Activated naive CD4-positive, alpha-beta T cell treated with anti-CD3 and anti-CD28 coated beads, Interleukin-2, amount 50 U/mL, for 24 hours (primary cell): ENCODE measurements around the gene CMIP.

ENCODE experiments used
- H3K27ac Mint-ChIP-seq: one replicate; pipeline ENCODE4 v1.8.0; 2021; ENCODE audit warnings: mild to moderate bottlenecking, mixed read lengths
- H3K27me3 Mint-ChIP-seq: one replicate; pipeline ENCODE4 v1.8.0; 2021; ENCODE audit warnings: mixed read lengths
- H3K36me3 Mint-ChIP-seq: one replicate; pipeline ENCODE4 v1.8.0; 2021; ENCODE audit warnings: mixed read lengths
- H3K4me1 Mint-ChIP-seq: one replicate; pipeline ENCODE4 v1.8.0; 2021; ENCODE audit warnings: mixed read lengths
- H3K4me3 Mint-ChIP-seq: one replicate; pipeline ENCODE4 v1.8.0; 2021; ENCODE audit warnings: mild to moderate bottlenecking, mixed read lengths
- H3K9me3 Mint-ChIP-seq: one replicate; pipeline ENCODE4 v1.8.0; 2021; ENCODE audit warnings: mixed read lengths

Gene CMIP

DNA sequence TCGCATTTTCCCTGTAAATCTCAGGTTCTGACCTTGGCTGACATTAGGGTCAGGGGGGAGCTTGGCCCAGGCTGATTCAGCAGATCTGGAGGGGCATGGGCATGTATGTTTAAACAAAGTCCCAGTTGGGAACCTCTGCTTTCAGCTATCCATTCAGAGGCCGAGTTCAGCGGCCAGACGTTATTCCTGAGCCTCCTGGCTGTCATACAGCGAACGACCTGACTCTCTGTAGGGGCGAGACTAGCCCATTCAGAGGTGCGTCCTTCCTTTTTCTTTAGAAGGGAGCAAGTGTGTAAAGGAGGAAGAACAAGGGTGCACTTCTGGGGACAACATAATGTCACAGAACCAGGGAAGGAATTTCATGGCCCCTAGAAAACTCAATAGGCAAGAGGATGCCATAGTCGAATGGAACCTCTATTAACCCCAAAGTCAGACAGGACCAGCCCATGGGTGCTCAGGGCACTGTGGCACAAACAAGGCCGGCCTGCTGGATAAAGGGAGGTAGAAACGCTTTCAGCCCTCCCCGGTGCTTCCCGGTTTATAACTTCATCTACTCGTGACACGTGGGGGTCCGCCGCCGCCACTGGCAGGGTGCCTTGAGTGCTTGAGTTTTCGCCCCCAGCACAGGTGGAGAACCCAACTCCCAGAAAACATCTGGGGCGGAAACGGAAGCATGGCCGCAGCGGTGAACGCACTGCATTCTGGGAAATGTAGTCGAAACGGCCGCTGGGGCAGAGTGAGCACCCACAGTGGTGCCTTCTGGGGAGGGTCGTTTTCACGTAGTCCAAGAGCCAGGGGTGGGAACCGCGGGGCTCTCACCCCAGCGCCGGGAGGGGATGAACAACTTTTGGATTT, 301.3 kb downstream of the CMIP start:
- peak overlapping the region; percentile 83 for H3K4me3 Mint-ChIP-seq

DNA sequence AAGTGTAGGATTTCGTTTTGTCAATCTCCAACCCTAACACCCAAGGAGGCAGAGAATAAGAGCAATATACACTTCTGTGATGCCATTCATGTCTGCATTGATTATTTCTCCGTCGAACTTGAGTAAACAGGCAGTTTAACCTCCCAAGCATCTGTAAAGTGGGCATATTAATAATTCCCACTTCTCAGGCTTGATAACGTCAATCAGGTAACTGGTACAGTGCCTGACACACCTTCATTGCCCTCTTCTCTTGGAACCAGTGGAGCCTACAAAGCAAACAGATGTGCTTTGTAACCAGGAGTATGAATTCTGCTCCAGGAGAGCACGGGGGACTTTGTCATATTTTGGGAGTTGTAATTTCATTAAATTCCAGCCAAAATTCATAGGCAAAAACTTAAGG, 302.0 kb downstream of the CMIP start:
- no peaks in the 10 kb centered on the region for H3K9me3 Mint-ChIP-seq
- H3K4me1 Mint-ChIP-seq: peaks cover 10% of the 10 kb centered on the region
- no peak overlapping the region for H3K27ac Mint-ChIP-seq
- H3K36me3 Mint-ChIP-seq: no peaks in the 10 kb centered on the region
- H3K27me3 Mint-ChIP-seq: no peaks in the 10 kb centered on the region
- peak overlapping the region; percentile 83 for H3K4me3 Mint-ChIP-seq

More for the DNA sequence above, 301.3 kb downstream of the CMIP start:
- Mint-ChIP-seq H3K27ac (peak overlapping the region; percentile 89), H3K36me3 (no peaks in the 10 kb centered on the region), H3K27me3 (no peaks in the 10 kb centered on the region), H3K4me1 (peaks cover 10% of the 10 kb centered on the region), H3K9me3 (no peaks in the 10 kb centered on the region)

DNA sequence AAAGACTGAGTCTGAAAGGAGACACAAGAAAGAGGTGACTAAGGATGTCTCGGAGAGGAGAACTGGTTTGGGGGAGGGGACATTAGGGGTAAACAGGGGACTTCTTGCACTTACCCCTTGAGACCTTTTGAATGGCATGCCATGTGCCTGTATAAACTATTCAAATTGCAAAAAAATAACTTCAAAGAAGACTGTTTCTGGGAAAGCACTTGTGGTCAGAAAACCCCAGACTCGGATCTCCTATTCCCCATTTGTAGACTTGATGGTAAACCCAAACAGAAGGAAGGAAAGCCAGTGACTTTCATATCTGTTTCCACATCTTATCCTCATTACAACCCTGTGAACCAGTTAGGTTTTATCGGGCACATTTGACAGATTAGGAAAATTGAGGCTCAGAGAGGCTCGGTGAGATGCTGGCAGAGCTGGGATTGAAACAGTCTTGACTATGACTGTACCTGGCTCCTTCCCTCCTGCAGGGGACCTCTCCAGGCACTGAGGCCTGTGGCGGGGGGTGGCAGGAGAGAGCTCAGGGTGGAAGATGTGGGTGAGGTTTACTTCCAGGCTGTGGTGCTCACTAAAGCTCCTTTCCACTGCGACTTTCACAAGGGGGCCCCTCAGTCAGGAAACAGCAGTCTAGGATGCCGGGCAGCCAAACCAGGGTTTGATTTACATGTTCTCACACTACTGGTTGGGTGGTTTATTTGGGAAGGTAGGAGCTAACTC, 304.0 kb downstream of the CMIP start:
- no peak overlapping the region for H3K27ac Mint-ChIP-seq
- no peaks in the 10 kb centered on the region for H3K27me3 Mint-ChIP-seq
- H3K9me3 Mint-ChIP-seq: no peaks in the 10 kb centered on the region
- H3K4me1 Mint-ChIP-seq: peaks cover 10% of the 10 kb centered on the region
- H3K4me3 Mint-ChIP-seq: no peak overlapping the region
- no peaks in the 10 kb centered on the region for H3K36me3 Mint-ChIP-seq

DNA sequence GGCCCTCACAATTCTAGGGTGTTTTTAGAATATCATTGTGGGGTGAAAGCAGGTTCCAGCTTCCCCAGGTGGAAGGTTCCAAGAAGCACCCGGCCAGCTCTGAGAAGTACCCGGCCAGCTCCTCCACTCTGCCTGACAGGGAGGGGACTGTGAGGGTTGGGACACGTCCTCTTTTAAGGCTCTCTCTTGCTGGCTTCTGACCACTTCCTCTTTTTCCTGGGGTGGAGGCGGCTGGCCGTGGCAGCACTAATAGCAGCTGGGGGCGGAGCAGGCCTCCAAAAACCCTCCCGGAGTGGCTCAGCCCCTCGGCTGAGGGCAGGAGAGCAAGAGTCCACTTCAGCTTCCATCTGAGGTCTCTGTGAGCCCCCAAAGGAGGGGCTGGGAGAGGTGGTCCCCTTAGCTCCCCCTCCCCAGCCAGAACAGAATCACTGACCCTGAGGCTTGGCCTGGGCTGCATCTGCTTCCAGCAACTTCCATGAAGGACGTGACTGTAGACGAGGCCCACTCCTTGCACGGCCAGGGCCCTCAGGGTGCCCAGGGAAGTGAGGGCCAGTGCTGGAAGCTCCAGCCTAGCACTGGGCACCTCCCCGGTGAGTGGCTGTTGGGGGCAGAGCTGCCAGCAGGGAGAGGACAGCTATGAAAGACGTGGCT, 307.7 kb downstream of the CMIP start:
- H3K4me3 Mint-ChIP-seq: no peak overlapping the region
- no peaks in the 10 kb centered on the region for H3K9me3 Mint-ChIP-seq
- no peaks in the 10 kb centered on the region for H3K36me3 Mint-ChIP-seq
- H3K4me1 Mint-ChIP-seq: no peaks in the 10 kb centered on the region
- no peaks in the 10 kb centered on the region for H3K27me3 Mint-ChIP-seq
- no peak overlapping the region for H3K27ac Mint-ChIP-seq

DNA sequence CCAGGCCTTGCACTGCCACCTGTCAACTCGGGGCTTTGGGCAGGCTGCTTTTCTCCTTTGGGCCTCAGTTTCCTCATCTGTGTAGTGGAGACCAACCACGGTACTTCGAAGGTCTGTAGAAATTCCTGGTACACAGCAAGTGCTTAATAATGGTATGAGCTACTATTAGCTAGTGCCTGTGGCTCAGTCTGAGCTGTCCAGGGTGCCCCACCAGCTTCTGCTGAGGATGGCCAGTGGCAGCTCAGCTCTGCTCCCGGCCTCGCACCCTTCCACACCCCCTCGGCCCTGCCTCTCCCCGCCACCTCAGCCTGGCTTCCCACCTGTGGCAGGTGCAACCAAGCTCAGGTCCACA, 308.2 kb downstream of the CMIP start:
- Mint-ChIP-seq H3K4me1 (no peaks in the 10 kb centered on the region), H3K27me3 (no peaks in the 10 kb centered on the region), H3K27ac (peak overlapping the region; percentile 18), H3K4me3 (no peak overlapping the region), H3K9me3 (no peaks in the 10 kb centered on the region), H3K36me3 (no peaks in the 10 kb centered on the region)

DNA sequence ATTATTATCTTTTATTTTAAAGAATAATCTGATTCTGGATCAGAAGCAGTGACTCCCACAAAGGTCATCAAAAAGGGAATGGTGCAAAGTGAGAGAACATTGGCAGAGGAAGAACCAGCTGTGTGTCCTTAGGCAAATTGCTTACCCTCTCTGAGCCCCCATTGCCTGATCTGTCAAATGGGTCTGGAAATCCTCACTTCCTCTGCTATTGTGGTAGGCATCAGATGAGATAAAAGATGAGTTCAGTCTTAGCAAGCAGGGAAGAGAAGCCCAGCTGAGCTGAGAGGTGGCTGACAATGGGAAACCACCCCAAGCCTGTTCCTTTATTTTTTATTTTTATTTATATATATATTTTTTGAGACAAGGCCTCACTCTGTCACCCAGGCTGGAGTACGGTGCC, 310.2 kb downstream of the CMIP start:
- no peak overlapping the region for H3K27ac Mint-ChIP-seq
- H3K9me3 Mint-ChIP-seq: no peaks in the 10 kb centered on the region
- H3K27me3 Mint-ChIP-seq: no peaks in the 10 kb centered on the region
- H3K4me3 Mint-ChIP-seq: no peak overlapping the region
- H3K36me3 Mint-ChIP-seq: no peaks in the 10 kb centered on the region
- no peaks in the 10 kb centered on the region for H3K4me1 Mint-ChIP-seq

DNA sequence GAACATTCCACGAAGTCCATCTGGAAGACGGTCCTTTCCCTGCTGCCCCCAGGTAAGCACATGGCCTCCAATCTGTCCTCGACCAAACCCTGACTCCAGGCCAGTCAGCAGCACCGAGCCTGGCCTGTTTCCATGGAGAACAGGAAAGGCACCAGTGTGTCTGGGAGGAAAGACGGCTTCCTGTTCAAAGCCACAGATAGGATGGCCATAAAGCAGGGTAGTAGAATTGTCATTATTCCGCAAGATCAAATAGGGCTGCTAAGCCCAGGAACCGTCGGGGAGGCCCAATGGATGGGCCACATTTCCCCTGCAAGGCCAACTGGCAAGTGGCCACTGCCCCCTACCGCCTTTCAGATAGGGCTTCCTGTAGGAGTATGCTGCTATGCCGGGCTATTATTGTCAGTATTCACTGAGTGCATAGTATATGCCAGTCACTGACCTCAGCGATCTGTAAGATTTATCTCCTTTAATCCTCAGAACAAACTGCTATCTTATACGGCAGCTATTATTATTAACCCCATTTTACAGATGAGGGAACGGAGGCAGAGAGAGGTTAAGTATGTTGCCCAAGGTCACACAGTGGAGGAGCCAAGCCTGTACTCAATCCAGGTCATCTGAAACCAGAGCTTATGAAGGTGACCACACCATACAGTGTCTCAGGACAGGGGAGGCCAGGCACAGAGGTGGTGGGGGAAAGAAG, 311.5 kb downstream of the CMIP start:
- Mint-ChIP-seq H3K9me3 (no peaks in the 10 kb centered on the region), H3K27ac (no peak overlapping the region), H3K36me3 (no peaks in the 10 kb centered on the region), H3K27me3 (no peaks in the 10 kb centered on the region), H3K4me1 (no peaks in the 10 kb centered on the region), H3K4me3 (no peak overlapping the region)

DNA sequence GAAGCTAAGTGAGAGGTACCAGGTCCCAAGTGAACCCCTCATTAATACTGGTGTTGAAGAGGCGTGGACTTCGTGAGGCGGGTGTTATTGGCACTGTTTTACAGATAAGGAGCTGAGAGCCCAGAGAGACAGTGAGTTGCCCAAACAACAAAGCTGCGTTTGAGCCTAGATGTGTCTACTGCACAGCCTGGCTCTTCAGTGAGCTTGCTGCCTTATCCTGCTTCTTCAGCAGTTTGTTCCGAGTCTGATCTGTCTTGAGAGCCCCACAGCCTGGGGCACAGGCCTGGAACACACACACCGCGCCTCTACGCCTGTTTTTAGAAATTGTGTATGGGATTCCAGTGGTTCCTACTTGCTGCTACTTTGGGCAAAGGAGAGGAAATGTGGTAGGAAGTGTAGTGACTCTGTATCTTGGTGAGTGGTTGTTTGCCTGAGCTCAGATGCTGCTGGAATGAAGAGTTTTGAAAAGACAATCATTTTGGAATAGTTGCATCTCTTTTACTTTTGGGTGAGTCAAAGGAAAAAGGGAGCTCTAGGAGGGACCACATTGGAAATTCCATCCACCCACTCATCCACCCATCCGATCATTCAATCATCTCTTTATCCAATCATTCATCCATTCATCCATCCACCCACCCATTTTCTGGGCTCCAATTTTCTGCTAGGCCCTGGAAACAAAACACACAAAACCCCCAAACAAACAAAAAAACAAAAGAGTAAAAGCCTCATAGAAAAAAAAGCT, 312.2 kb downstream of the CMIP start:
- Mint-ChIP-seq H3K27me3 (no peaks in the 10 kb centered on the region), H3K9me3 (no peaks in the 10 kb centered on the region), H3K27ac (no peak overlapping the region), H3K4me1 (no peaks in the 10 kb centered on the region), H3K36me3 (no peaks in the 10 kb centered on the region), H3K4me3 (no peak overlapping the region)

DNA sequence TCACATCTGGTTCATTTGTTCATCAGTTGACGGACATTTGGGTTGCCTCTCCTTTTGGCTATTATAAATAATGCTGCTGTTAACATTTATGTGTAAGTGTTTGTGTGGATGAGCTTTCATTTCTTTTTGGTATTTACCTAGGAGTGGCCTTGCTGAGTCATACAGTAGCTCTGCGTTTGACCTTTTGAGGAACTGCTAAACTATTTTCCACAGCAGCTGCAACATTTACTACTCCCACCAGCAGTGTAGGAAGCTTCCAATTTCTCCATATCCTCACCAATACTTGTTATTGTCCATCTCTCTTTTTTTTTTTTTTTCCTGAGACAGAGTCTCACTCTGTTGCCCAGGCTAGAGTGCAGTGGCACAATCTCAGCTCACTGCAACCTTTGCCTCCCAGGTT, 313.8 kb downstream of the CMIP start:
- Mint-ChIP-seq H3K27ac (no peak overlapping the region), H3K27me3 (no peaks in the 10 kb centered on the region), H3K9me3 (no peaks in the 10 kb centered on the region), H3K36me3 (no peaks in the 10 kb centered on the region), H3K4me1 (no peaks in the 10 kb centered on the region), H3K4me3 (no peak overlapping the region)
